ENCODE results near the gene FRG2.
"Not testable (repeated sequence)": the region's sequence is repeated elsewhere in the genome, so short reads cannot be mapped to it uniquely, and the experiment has no call there.

The FRG2 gene

GRCh38 chr4:190019859-190020463 lies 7.1 kb downstream of the FRG2 start:
- H3K36me3 Mint-ChIP-seq (ENCODE audit: low read depth); intact Hi-C loops (cut with micrococcal nuclease); H3K27ac Mint-ChIP-seq; H3K4me1 Mint-ChIP-seq (ENCODE audit: low read depth); H3K4me3 Mint-ChIP-seq; H3K9me3 Mint-ChIP-seq: not testable (repeated sequence)
- H3K27me3 Mint-ChIP-seq = peaks cover 74% of the 10 kb centered on the region

GRCh38 chr4:190019023-190019858 lies 7.8 kb downstream of the FRG2 start:
- Mint-ChIP-seq H3K36me3 (ENCODE audit: low read depth) (no peaks in the 10 kb centered on the region), H3K4me3 (no peak overlapping the region), H3K9me3 (no peaks in the 10 kb centered on the region), H3K4me1 (ENCODE audit: low read depth) (no peaks in the 10 kb centered on the region), H3K27me3 (peaks cover 78% of the 10 kb centered on the region), H3K27ac (no peak overlapping the region)
- intact Hi-C loops (cut with micrococcal nuclease) = no loop called here

GRCh38 chr4:190018201-190018920 lies 8.7 kb downstream of the FRG2 start:
- intact Hi-C loops (cut with micrococcal nuclease) = no loop called here
- Mint-ChIP-seq H3K4me3 (no peak overlapping the region), H3K36me3 (ENCODE audit: low read depth) (no peaks in the 10 kb centered on the region), H3K9me3 (no peaks in the 10 kb centered on the region), H3K4me1 (ENCODE audit: low read depth) (no peaks in the 10 kb centered on the region), H3K27me3 (peaks cover 83% of the 10 kb centered on the region), H3K27ac (no peak overlapping the region)

GRCh38 chr4:190017357-190018200 lies 9.5 kb downstream of the FRG2 start:
- intact Hi-C loops (cut with micrococcal nuclease) = no loop called here
- Mint-ChIP-seq H3K36me3 (ENCODE audit: low read depth) (no peaks in the 10 kb centered on the region), H3K27ac (no peak overlapping the region), H3K9me3 (no peaks in the 10 kb centered on the region), H3K4me3 (no peak overlapping the region), H3K4me1 (ENCODE audit: low read depth) (no peaks in the 10 kb centered on the region), H3K27me3 (peaks cover 83% of the 10 kb centered on the region)

- intact Hi-C loops (cut with micrococcal nuclease) = no loop called here
- Mint-ChIP-seq H3K36me3 (ENCODE audit: low read depth) (no peaks in the 10 kb centered on the region), H3K4me3 (no peak overlapping the region), H3K4me1 (ENCODE audit: low read depth) (no peaks in the 10 kb centered on the region), H3K9me3 (no peaks in the 10 kb centered on the region), H3K27ac (no peak overlapping the region), H3K27me3 (peaks cover 85% of the 10 kb centered on the region)
These were observed 10.4 kb downstream of the FRG2 start for GRCh38 chr4:190016369-190017289.

- H3K4me3 Mint-ChIP-seq = no peak overlapping the region
- no peak overlapping the region for H3K27ac Mint-ChIP-seq
- peaks cover 80% of the 10 kb centered on the region for H3K27me3 Mint-ChIP-seq
- H3K36me3 Mint-ChIP-seq (ENCODE audit: low read depth) = no peaks in the 10 kb centered on the region
- no peaks in the 10 kb centered on the region for H3K9me3 Mint-ChIP-seq
- no peaks in the 10 kb centered on the region for H3K4me1 Mint-ChIP-seq (ENCODE audit: low read depth)
- intact Hi-C loops (cut with micrococcal nuclease) = no loop called here
These were observed 11.3 kb downstream of the FRG2 start for GRCh38 chr4:190015538-190016368.

- H3K27me3 Mint-ChIP-seq = peaks cover 72% of the 10 kb centered on the region
- no peak overlapping the region for H3K27ac Mint-ChIP-seq
- intact Hi-C loops (cut with micrococcal nuclease) = no loop called here
These were observed 12.1 kb downstream of the FRG2 start for GRCh38 chr4:190014771-190015537.

GRCh38 chr4:189989941-189990340 lies 37.1 kb downstream of the FRG2 start:
- H3K36me3 Mint-ChIP-seq (ENCODE audit: low read depth); H3K9me3 Mint-ChIP-seq; H3K4me3 Mint-ChIP-seq; H3K4me1 Mint-ChIP-seq (ENCODE audit: low read depth); H3K27ac Mint-ChIP-seq; H3K27me3 Mint-ChIP-seq; intact Hi-C loops (cut with micrococcal nuclease): not testable (repeated sequence)

More at GRCh38 chr4:190014771-190015537, 12.1 kb downstream of the FRG2 start:
- Mint-ChIP-seq H3K4me3 (no peak overlapping the region), H3K9me3 (no peaks in the 10 kb centered on the region), H3K4me1 (ENCODE audit: low read depth) (no peaks in the 10 kb centered on the region), H3K36me3 (ENCODE audit: low read depth) (no peaks in the 10 kb centered on the region)

- H3K4me3 Mint-ChIP-seq = no peak overlapping the region
- peaks cover 2% of the 10 kb centered on the region for H3K27me3 Mint-ChIP-seq
- H3K9me3 Mint-ChIP-seq = no peaks in the 10 kb centered on the region
- intact Hi-C loops (cut with micrococcal nuclease) = no loop called here
- no peak overlapping the region for H3K27ac Mint-ChIP-seq
- no peaks in the 10 kb centered on the region for H3K36me3 Mint-ChIP-seq (ENCODE audit: low read depth)
- H3K4me1 Mint-ChIP-seq (ENCODE audit: low read depth) = no peaks in the 10 kb centered on the region
These were observed 38.1 kb downstream of the FRG2 start for GRCh38 chr4:189988877-189989431.

GRCh38 chr4:189985651-189986243 lies 41.3 kb downstream of the FRG2 start:
- H3K27me3 Mint-ChIP-seq; H3K4me3 Mint-ChIP-seq; H3K9me3 Mint-ChIP-seq; H3K36me3 Mint-ChIP-seq (ENCODE audit: low read depth); H3K27ac Mint-ChIP-seq; intact Hi-C loops (cut with micrococcal nuclease); H3K4me1 Mint-ChIP-seq (ENCODE audit: low read depth): not testable (repeated sequence)

- H3K4me3 Mint-ChIP-seq; intact Hi-C loops (cut with micrococcal nuclease): not testable (repeated sequence)
These were observed 42.4 kb downstream of the FRG2 start for GRCh38 chr4:189984661-189985060.

More at GRCh38 chr4:189984661-189985060, 42.4 kb downstream of the FRG2 start:
- not testable (repeated sequence) for H3K9me3 Mint-ChIP-seq; H3K36me3 Mint-ChIP-seq (ENCODE audit: low read depth); H3K27ac Mint-ChIP-seq; H3K4me1 Mint-ChIP-seq (ENCODE audit: low read depth); H3K27me3 Mint-ChIP-seq

Data from dendritic cell treated with granulocyte-macrophage colony-stimulating factor and Interleukin-4, amounts not matched to agents 40 ng/mL and 50 ng/mL, for 4 days (primary cell).